Activated T-cell treated with anti-CD3 and anti-CD28 coated beads for 1 hour (primary cell): ENCODE measurements around the gene RUSF1.
"Not testable (repeated sequence)": the region's sequence is repeated elsewhere in the genome, so short reads cannot be mapped to it uniquely, and the experiment has no call there.

Source experiments
- DNase-seq: peaks from one replicate; pipeline ENCODE4 v3.0.0-alpha.2; 2020; ENCODE audit warnings: low read depth

Gene RUSF1

DNA sequence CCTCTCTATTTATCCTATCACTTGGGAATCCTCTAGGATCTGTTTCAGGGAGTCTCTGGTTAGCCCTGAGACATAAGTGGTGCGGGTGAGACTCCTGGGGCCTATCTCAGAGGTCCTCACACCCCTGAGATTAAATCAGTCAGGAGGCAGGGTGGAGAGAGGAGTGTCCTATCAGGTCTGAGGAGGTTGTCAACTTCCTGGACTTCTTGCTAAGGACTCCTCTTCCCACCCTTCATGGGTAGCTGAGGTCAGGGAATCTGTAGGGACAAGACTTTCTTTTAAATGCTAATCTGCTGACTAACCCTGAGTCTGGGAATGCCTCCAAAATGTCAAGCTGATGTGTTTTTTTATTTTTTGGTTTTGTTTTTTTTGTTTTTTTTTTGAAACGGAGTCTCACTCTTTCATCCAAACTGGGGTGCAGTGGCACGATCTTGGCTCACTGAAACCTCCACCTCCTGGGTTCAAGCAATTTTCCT is 55.5 kb downstream of the RUSF1 start:
- no peak for DNase-seq

DNA sequence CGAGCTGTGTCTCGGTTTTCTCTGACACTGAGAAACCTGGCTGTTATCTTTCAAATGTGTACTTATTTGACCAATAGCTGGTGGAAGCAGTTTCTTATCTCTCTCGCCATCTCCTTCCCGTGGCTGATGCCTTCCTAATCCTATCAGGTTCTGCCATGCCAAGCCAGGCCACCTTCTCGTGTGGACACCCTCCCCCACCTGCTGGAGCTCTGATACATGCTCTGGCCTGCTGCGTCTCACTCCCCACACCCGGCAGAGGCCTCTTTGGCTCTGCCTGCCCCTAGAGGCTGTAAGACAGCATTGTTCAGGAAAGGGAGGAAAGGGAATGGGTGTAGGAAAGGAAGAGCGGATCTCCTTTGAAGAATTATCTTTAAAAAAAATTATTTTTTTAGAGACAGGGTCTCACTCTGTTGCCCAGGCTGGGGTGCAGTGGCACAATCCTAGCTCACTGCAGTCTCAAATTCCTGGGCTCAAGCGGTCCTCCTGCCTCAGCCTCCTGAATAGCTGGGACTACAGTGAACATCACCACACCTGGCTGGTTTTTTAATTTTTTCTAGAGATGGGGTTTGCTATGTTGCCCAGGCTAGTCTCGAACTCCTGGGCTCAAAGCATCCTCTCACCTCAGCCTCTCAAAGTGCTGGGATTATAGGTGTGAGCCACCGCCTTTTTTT is 56.4 kb downstream of the RUSF1 start:
- DNase-seq, result no peak

DNA sequence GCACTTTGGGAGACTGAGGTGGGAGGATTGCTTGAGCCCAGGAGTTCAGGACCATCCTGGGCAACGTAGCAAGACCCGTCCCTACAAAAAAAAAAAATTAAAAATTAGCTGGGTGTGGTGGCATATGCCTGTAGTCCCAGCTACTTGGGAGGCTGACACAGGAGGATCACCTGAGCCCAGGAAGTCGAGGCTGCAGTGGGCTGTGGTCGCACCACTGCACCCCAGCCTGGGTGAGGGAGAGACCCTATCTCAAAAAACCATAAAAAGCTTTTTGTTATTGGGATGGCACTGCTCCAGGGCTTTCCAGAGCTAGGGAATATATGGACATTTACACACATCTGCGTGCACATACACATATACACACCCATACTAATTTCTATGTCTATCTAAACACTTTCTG is 57.0 kb downstream of the RUSF1 start:
- no peak for DNase-seq

DNA sequence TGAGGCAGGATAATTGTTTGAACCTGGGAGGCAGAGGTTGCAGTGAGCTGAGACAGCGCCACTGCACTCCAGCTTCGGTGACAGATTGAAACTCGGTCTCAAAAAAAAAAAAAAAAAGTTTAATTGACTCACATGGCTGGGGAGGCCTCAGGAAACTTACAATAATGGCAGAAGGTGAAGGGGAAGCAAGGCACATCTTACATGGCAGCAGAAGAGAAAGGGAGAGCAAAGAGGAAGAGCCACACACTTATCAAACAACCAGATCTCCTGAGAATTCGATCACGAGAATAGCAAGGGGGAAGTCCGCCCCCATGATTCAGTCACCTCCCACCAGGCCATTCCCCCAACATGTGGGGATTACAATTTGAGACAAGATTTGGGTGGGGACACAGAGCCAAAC is 62.3 kb downstream of the RUSF1 start:
- DNase-seq, result not testable (repeated sequence)

- DNase-seq, result no peak
Observed at GRCh38 chr16:31441956-31442355, 66.2 kb downstream of the RUSF1 start.

- DNase-seq, result no peak
Observed at GRCh38 chr16:31440516-31441184, 67.5 kb downstream of the RUSF1 start.

- DNase-seq, result no peak
Observed at GRCh38 chr16:31439519-31439918, 68.7 kb downstream of the RUSF1 start.
